K562 (cell line): ENCODE measurements around the gene COX5A. TPM values are rescaled to one million over a fixed set of nuclear protein-coding genes. Genes with fewer than 3 reads are reported as not detected.

ENCODE experiments used
- ATAC-seq: fragments of 200-7000 bp; cut with Tn5 transposase; 3 replicates; pipeline ENCODE4 v1.9.1; 2020; ENCODE audit warnings: moderate library complexity
- BruUV-seq: library from RNA; stranded (reverse); fragments of 400-500 nt; replicated peaks from 2 replicates; lab custom pipeline; 2021; lab: Mats Ljungman, UMichigan
- CTCF ChIA-PET: fragments of 300-600 bp; formaldehyde crosslinking; extraction: SDS; loops from one replicate; lab custom pipeline; 2021; ENCODE audit warnings: low intra/inter-chr PET ratio; lab: Yijun Ruan, JAX
- POLR2A ChIA-PET: fragments of 300-600, 350-650 bp; sonication (Branson Sonifier 250); formaldehyde crosslinking; extraction: SDS; loops from one replicate; lab custom pipeline; 2021; ENCODE audit warnings: antibody characterized with exemption, inconsistent platforms; lab: Yijun Ruan, JAX
- DNase-seq, 4 experiments: peaks; one replicate each; pipeline versions ENCODE4 v3.0.0 to v3.0.0-alpha.2; 2011 to 2018; ENCODE audit warnings: low spot score in 3 of 4, mixed read lengths in 3 of 4; ENCODE audit errors: extremely low read depth in 1 of 4
- FAIRE-seq: peaks from 2 replicates; lab custom pipeline; 2011; peaks lifted over from hg19 to GRCh38; lab: Jason Lieb, UNC
- H2AFZ ChIP-seq: 2 replicates; pipeline ENCODE4 v1.6.0; 2011; ENCODE audit warnings: low read depth, low read length, control low read depth, inconsistent platforms
- H3K27ac ChIP-seq: fragments of 200-600 bp; 3 replicates; pipeline ENCODE4 v1.8.0; 2011; ENCODE audit warnings: low read depth, mild to moderate bottlenecking, control low read depth, inconsistent platforms, low read length, moderate library complexity, mixed read lengths; ENCODE audit errors: extremely low read depth
- H3K27me3 ChIP-seq, 2 experiments: fragments of 300-600 bp in 1 of 2; 2 replicates in 1 of 2; 3 replicates in 1 of 2; pipeline versions ENCODE4 v1.6.0 to v1.8.0; 2011; ENCODE audit warnings: inconsistent platforms in 2 of 2, low read length in 2 of 2, mild to moderate bottlenecking in 1 of 2, mixed read lengths in 1 of 2, moderate library complexity in 1 of 2; ENCODE audit not compliant: control insufficient read depth in 2 of 2, insufficient read depth in 2 of 2
- H3K36me3 ChIP-seq: fragments of 300-600 bp; 3 replicates; pipeline ENCODE4 v1.8.0; 2011; ENCODE audit warnings: mild to moderate bottlenecking, low read length, inconsistent platforms; ENCODE audit not compliant: control insufficient read depth, insufficient read depth
- H3K4me1 ChIP-seq, 2 experiments: fragments of 200-600 bp in 1 of 2; replicated peaks in 1 of 2; 2 replicates in 1 of 2; 3 replicates in 1 of 2; pipeline versions ENCODE4 v1.5.1 to v1.8.0; 2011; ENCODE audit warnings: inconsistent platforms in 2 of 2, low read length in 2 of 2, mild to moderate bottlenecking in 1 of 2, mixed read lengths in 1 of 2, moderate library complexity in 1 of 2; ENCODE audit not compliant: control insufficient read depth in 2 of 2, insufficient read depth in 2 of 2
- H3K4me2 ChIP-seq: 2 replicates; pipeline ENCODE4 v1.6.1; 2011; ENCODE audit warnings: low read length, control low read depth, inconsistent platforms, mixed read lengths; ENCODE audit not compliant: insufficient read depth
- H3K4me3 ChIP-seq: fragments of 200-600 bp; sonication (generic), shearing (Covaris generic); 2 replicates; pipeline ENCODE4 v1.5.1; 2016; ENCODE audit warnings: control low read depth, inconsistent platforms
- H3K79me2 ChIP-seq: fragments of 200-600 bp; 3 replicates; pipeline ENCODE4 v1.8.0; 2011; ENCODE audit warnings: low read length, inconsistent platforms; ENCODE audit not compliant: control insufficient read depth, insufficient read depth
- H3K9ac ChIP-seq, 2 experiments: 2 replicates each; pipeline versions ENCODE4 v1.6.0 to v1.6.1; 2011; ENCODE audit warnings: low read depth in 2 of 2, low read length in 2 of 2, control low read depth in 1 of 2, inconsistent platforms in 1 of 2, mild to moderate bottlenecking in 1 of 2, mixed read lengths in 1 of 2; ENCODE audit not compliant: insufficient read depth in 1 of 2
- H3K9me1 ChIP-seq: one replicate; pipeline ENCODE4 v1.6.0; 2011; ENCODE audit warnings: inconsistent platforms, mild to moderate bottlenecking, low read length, moderate library complexity; ENCODE audit not compliant: control insufficient read depth, insufficient read depth
- H3K9me3 ChIP-seq: replicated peaks from 2 replicates; pipeline ENCODE4 v1.5.1; 2011; ENCODE audit warnings: low read depth, low read length, inconsistent platforms; ENCODE audit not compliant: control insufficient read depth, insufficient read depth
- H4K20me1 ChIP-seq: replicated peaks from 2 replicates; pipeline ENCODE4 v1.6.1; 2011; ENCODE audit warnings: low read length, inconsistent platforms, mixed read lengths; ENCODE audit not compliant: control insufficient read depth, insufficient read depth
- CBFA2T2 ChIP-seq: fragments of 450-650 bp; conservative IDR thresholded peaks from 2 replicates; pipeline ENCODE4 v1.6.1; 2017; ENCODE audit warnings: mild to moderate bottlenecking
- GTF2B ChIP-seq: IDR thresholded peaks from 2 replicates; pipeline ENCODE4 v1.6.1; 2011; ENCODE audit not compliant: insufficient read length; ENCODE audit errors: extremely low read depth
- HCFC1 ChIP-seq: IDR thresholded peaks from 2 replicates; pipeline ENCODE4 v1.6.1; 2012; ENCODE audit warnings: low read depth, low read length, improper control_type of control experiment
- HNRNPK ChIP-seq: fragments of 200-400 bp; formaldehyde crosslinking; IDR thresholded peaks from one replicate; pipeline ENCODE4 v1.6.1; 2018; ENCODE audit warnings: mild to moderate bottlenecking, low read depth, low read length; ENCODE audit not compliant: poor library complexity, severe bottlenecking
- JUND ChIP-seq, 2 experiments: IDR thresholded peaks; 2 replicates in 1 of 2; 3 replicates in 1 of 2; pipeline ENCODE4 v1.6.1; 2011; ENCODE audit warnings: borderline replicate concordance in 2 of 2, low read depth in 2 of 2, low read length in 2 of 2, improper control_type of control experiment in 1 of 2, missing biosample characterization in 1 of 2, missing genetic modification characterization in 1 of 2, missing genetic modification reagents in 1 of 2
- NCOA2 ChIP-seq, 2 experiments: fragments of 450-650 bp; IDR thresholded peaks; 2 replicates each; pipeline ENCODE4 v1.6.1; 2018; ENCODE audit warnings: mild to moderate bottlenecking in 2 of 2, moderate library complexity in 1 of 2; ENCODE audit not compliant: partially characterized antibody in 2 of 2
- NFATC3 ChIP-seq: fragments of 450-650 bp; IDR thresholded peaks from 2 replicates; pipeline ENCODE4 v1.6.1; 2017; ENCODE audit warnings: mild to moderate bottlenecking
- NR2C2 ChIP-seq, 2 experiments: fragments of 200-800 bp in 1 of 2; sonication (Bioruptor generic) in 1 of 2; sonication (generic) in 1 of 2; formaldehyde crosslinking in 1 of 2; IDR thresholded peaks; 2 replicates each; pipeline versions ENCODE4 v1.6.1 to v1.8.0; 2016 to 2022; ENCODE audit warnings: mild to moderate bottlenecking in 1 of 2, missing compliant biosample characterization in 1 of 2, missing genetic modification characterization in 1 of 2, missing genetic modification reagents in 1 of 2
- POLR3G ChIP-seq: IDR thresholded peaks from 2 replicates; pipeline ENCODE4 v1.6.1; 2011; ENCODE audit not compliant: insufficient read length, insufficient replicate concordance; ENCODE audit errors: extremely low read depth
- SNIP1 ChIP-seq: fragments of 450-650 bp; IDR thresholded peaks from 2 replicates; pipeline ENCODE4 v1.7.1; 2017; ENCODE audit warnings: low read depth, mild to moderate bottlenecking
- SRSF1 ChIP-seq: fragments of 200-400 bp; formaldehyde crosslinking; IDR thresholded peaks from 2 replicates; pipeline ENCODE4 v1.6.1; 2017; ENCODE audit warnings: mild to moderate bottlenecking, low read depth, low read length, moderate library complexity
- U2AF1 ChIP-seq: fragments of 200-400 bp; formaldehyde crosslinking; optimal IDR thresholded peaks from 2 replicates; pipeline ENCODE3; 2017; ENCODE audit warnings: mild to moderate bottlenecking, low read depth, low read length, moderate library complexity
- U2AF2 ChIP-seq: fragments of 200-400 bp; formaldehyde crosslinking; optimal IDR thresholded peaks from 2 replicates; pipeline ENCODE3; 2017; ENCODE audit warnings: low read depth, mild to moderate bottlenecking, low read length
- XRCC5 ChIP-seq: fragments of 200-400 bp; formaldehyde crosslinking; IDR thresholded peaks from 2 replicates; pipeline ENCODE4 v1.6.1; 2017; ENCODE audit warnings: low read depth, mild to moderate bottlenecking, low read length
- ZBTB17 ChIP-seq: fragments of 450-650 bp; formaldehyde crosslinking; IDR thresholded peaks from 2 replicates; pipeline ENCODE4 v1.4.0; 2020; ENCODE audit warnings: mild to moderate bottlenecking
- ZBTB43 ChIP-seq: sonication (generic); formaldehyde crosslinking; IDR thresholded peaks from 2 replicates; pipeline ENCODE4 v1.8.0; 2023; ENCODE audit warnings: mild to moderate bottlenecking, missing genetic modification reagents
- ZNF24 ChIP-seq: fragments of 450-650 bp; IDR thresholded peaks from 2 replicates; pipeline ENCODE4 v1.6.1; 2016
- ZNF384 ChIP-seq: IDR thresholded peaks from 2 replicates; pipeline ENCODE4 v1.6.1; 2012; ENCODE audit warnings: low read depth, low read length, improper control_type of control experiment
- WGBS: fragments of 100-300 bp; shearing (Covaris generic); methylation state at CpG from one replicate; pipeline ENCODE4 v1.1.6; 2016; ENCODE audit warnings: low coverage, mixed read lengths; ENCODE audit not compliant: insufficient coverage; ENCODE audit errors: missing lambda C conversion rate; 5-methylcytosine and 5-hydroxymethylcytosine counted together
- in situ Hi-C: fragments of 300-500 bp; cut with MboI; formaldehyde crosslinking; loops from 4 replicates; pipeline ENCODE4 v1.15.0; 2018; ENCODE audit warnings: inconsistent platforms, mixed read lengths
- intact Hi-C: fragments of 100-400 bp; cut with micrococcal nuclease; formaldehyde crosslinking; loops from 2 replicates; pipeline ENCODE4 v1.14.2; 2022
- polyA plus RNA-seq, 8 experiments: library from polyadenylated mRNA; depleted of rRNA in 4 of 8; stranded (reverse) in 5 of 8; unstranded in 3 of 8; fragments of >200 nt; fragmentation: Nextera tagmentation in 2 of 8; fragmentation: Illumina TruSeq in 1 of 8; extraction: Ambion mirVana in 2 of 8; extraction: Trizol in 1 of 8; gene quantifications; 2 replicates each; pipeline versions ENCODE4 v1.2.1 to v1.2.3, GENCODE V29; 2011 to 2014; ENCODE audit warnings: inconsistent platforms in 1 of 8, missing spikeins in 1 of 8
- total RNA-seq, 7 experiments: library from RNA; depleted of rRNA in 6 of 7; stranded (reverse); fragments of >200 nt in 6 of 7; fragmentation: Illumina TruSeq in 2 of 7; extraction: Trizol in 2 of 7; gene quantifications; 2 replicates each; pipeline versions ENCODE4 v1.2.1 to v1.2.3, GENCODE V29; 2011 to 2021; ENCODE audit warnings: low replicate concordance in 1 of 7
- TF ChIP-seq, protein P1 (sequence below): fragments of 250-450 bp; sonication (Bioruptor Pico); IDR thresholded peaks from 2 replicates; pipeline ENCODE4 v1.8.0; 2021; ENCODE audit warnings: mild to moderate bottlenecking, moderate library complexity

COX5A gene
- total and polyA plus RNA-seq, 9 of the 15 experiments (the other 6 are each of a cell fraction or from before 2014, with no cell fraction given): 86.8 to 553 (median 371) TPM

GRCh38 chr15:74951006-74951405 lies 13.1 kb upstream of the COX5A start:
- no peaks in the 10 kb centered on the region for H3K27me3 ChIP-seq
- CTCF ChIA-PET: interaction anchor here (0.5 to 1.9 kb wide), 3 partner anchors 139 to 182 kb away, joined by 3 to 17 read pairs (median 9); no protein-coding TSS in a partner anchor
- H3K9ac ChIP-seq: no peak overlapping the region
- no TSS peak for BruUV-seq
- in situ Hi-C loops (loop anchor here (5.0 kb wide), 1 partner anchor 314 kb away; no protein-coding TSS in a partner anchor), intact Hi-C loops (loop anchor here (2.0 to 10.0 kb wide), 5 partner anchors 44 to 576 kb away; partner anchors contain the start of genes C15orf39, FAM219B and ULK3)
- H3K36me3 ChIP-seq: no peaks in the 10 kb centered on the region
- no peak overlapping the region for H3K27ac ChIP-seq
- ATAC-seq: no peak
- no peak overlapping the region for H3K4me2 ChIP-seq
- no peak for DNase-seq
- peaks cover 29 to 37% of the 10 kb centered on the region in 2 experiments; a peak in 4 of 5 replicates for H3K4me1 ChIP-seq
- H3K9me3 ChIP-seq: no peaks in the 10 kb centered on the region
- no peak overlapping the region for H2AFZ ChIP-seq
- no peak overlapping the region for H3K4me3 ChIP-seq
- FAIRE-seq: no peak
- WGBS: 51% methylated on average over 3 of the region's 3 CpGs
- peaks cover 6% of the 10 kb centered on the region; the same call in 1 of the 3 replicates for H3K79me2 ChIP-seq
- POLR2A ChIA-PET: interaction anchor here (0.6 to 0.9 kb wide), 4 partner anchors 13 to 181 kb away, joined by 3 to 4 read pairs (median 4); partner anchors contain the start of gene COX5A
- TF ChIP-seq SNIP1: no peak
- no peak for TF ChIP-seq JUND (IDR thresholded peaks at IDR 0.05; ENCODE audit: borderline replicate concordance, low read depth, low read length)
- no peak for TF ChIP-seq JUND (tag; IDR thresholded peaks at IDR 0.05; ENCODE audit: borderline replicate concordance, low read depth, low read length)
- no peak for TF ChIP-seq NFATC3
- no peak for TF ChIP-seq SRSF1
- no peak for TF ChIP-seq U2AF1
- TF ChIP-seq U2AF2: no peak
- TF ChIP-seq, protein P1, sequence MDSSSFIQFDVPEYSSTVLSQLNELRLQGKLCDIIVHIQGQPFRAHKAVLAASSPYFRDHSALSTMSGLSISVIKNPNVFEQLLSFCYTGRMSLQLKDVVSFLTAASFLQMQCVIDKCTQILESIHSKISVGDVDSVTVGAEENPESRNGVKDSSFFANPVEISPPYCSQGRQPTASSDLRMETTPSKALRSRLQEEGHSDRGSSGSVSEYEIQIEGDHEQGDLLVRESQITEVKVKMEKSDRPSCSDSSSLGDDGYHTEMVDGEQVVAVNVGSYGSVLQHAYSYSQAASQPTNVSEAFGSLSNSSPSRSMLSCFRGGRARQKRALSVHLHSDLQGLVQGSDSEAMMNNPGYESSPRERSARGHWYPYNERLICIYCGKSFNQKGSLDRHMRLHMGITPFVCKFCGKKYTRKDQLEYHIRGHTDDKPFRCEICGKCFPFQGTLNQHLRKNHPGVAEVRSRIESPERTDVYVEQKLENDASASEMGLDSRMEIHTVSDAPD (CRISPR knock-in tag): no peak
- no peak for TF ChIP-seq ZNF384
- TF ChIP-seq ZBTB43 (CRISPR knock-in tag): no peak
- no peak for TF ChIP-seq CBFA2T2
- TF ChIP-seq GTF2B: no peak
- TF ChIP-seq POLR3G: no peak
- no peak for TF ChIP-seq NR2C2 (CRISPR knock-in tag; IDR thresholded peaks at IDR 0.05)
- TF ChIP-seq NR2C2 (tag; IDR thresholded peaks at IDR 0.05): no peak
- TF ChIP-seq ZNF24: no peak
- no peak for TF ChIP-seq HNRNPK
- TF ChIP-seq NCOA2 (IDR thresholded peaks at IDR 0.05; ENCODE audit: partially characterized antibody in 2 of 2): no peak
- TF ChIP-seq XRCC5: no peak
- no peak for TF ChIP-seq ZBTB17
- TF ChIP-seq HCFC1: no peak
- peaks cover 34% of the 10 kb centered on the region for H4K20me1 ChIP-seq
- peaks cover 4% of the 10 kb centered on the region for H3K9me1 ChIP-seq
